Heart right ventricle (tissue), 16 donors: Measurements from ENCODE around the gene IPO4. TPM values are rescaled to one million over a fixed set of nuclear protein-coding genes. Genes with fewer than 3 reads are reported as not detected.
A peak's percentile ranks its signal among the peaks of the same experiment; 100 is the strongest.

Experiments
- ATAC-seq, 8 donors: fragments of 200-7000 bp; cut with Tn5 transposase; one replicate each; pipeline ENCODE4 v1.9.1; 2020; ENCODE audit warnings: mild to moderate bottlenecking in 8 of 8, moderate library complexity in 8 of 8, moderate number of reproducible peaks in 1 of 8
- DNase-seq, 2 donors: peaks; one replicate each; pipeline ENCODE4 v3.0.0-alpha.2; 2020
- H3K27ac ChIP-seq, 10 donors: fragments of 200-600 bp; sonication (generic) in 2 of 10; one replicate each; pipeline versions ENCODE4 v1.5.0 to v1.8.0; 2020 to 2022; ENCODE audit warnings: mild to moderate bottlenecking in 3 of 10
- H3K27me3 ChIP-seq, 7 donors: fragments of 200-600 bp; one replicate each; pipeline ENCODE4 v1.8.0; 2021 to 2022; ENCODE audit warnings: mild to moderate bottlenecking in 2 of 7
- H3K36me3 ChIP-seq, 9 donors: fragments of 200-600 bp; sonication (generic) in 1 of 9; one replicate each; pipeline versions ENCODE4 v1.5.0 to v1.8.0; 2020 to 2022; ENCODE audit warnings: mild to moderate bottlenecking in 2 of 9
- H3K4me1 ChIP-seq, 9 donors: fragments of 200-600 bp; sonication (generic) in 1 of 9; one replicate each; pipeline versions ENCODE4 v1.5.0 to v1.8.0; 2020 to 2022; ENCODE audit warnings: mild to moderate bottlenecking in 4 of 9
- H3K4me3 ChIP-seq, 10 donors: fragments of 200-600 bp; sonication (generic) in 2 of 10; one replicate each; pipeline versions ENCODE4 v1.5.0 to v1.8.0; 2020 to 2022; ENCODE audit warnings: mild to moderate bottlenecking in 7 of 10, moderate library complexity in 2 of 10
- H3K9me3 ChIP-seq, 11 donors: fragments of 200-600 bp in 10 of 11; sonication (generic) in 2 of 11; one replicate each; pipeline versions ENCODE4 v1.5.0 to v1.8.0; 2013 to 2022; ENCODE audit warnings: mild to moderate bottlenecking in 2 of 11, control low read depth in 1 of 11, moderate library complexity in 1 of 11
- WGBS, 2 donors: extraction: QIAGEN DNeasy Blood & Tissue Kit; methylation state at CpG; one replicate each; pipeline ENCODE4 v1.1.7; 2013; ENCODE audit warnings: inconsistent platforms in 1 of 2; 5-methylcytosine and 5-hydroxymethylcytosine counted together
- intact Hi-C, 10 donors: fragments of 100-400 bp; cut with DNase I; formaldehyde crosslinking; loops; one replicate each; pipeline versions ENCODE4 v1.11.1 to v1.14.2; 2022
- microRNA-seq, 2 donors: library from miRNA; unstranded; fragments of <30 nt; microRNA quantifications; one replicate each; pipeline ENCODE4 v1.2.0, GENCODE V29; 2021
- polyA plus RNA-seq, 2 donors: library from polyadenylated mRNA; stranded (reverse); fragments of 200-250 nt; gene quantifications; one replicate each; pipeline ENCODE4 v1.2.3, GENCODE V29; 2013
- total RNA-seq, 10 donors: library from RNA; stranded (reverse); fragmentation: NEBNext Ultra II Directional in 3 of 10; extraction: Animal tissue kit (Norgen Biotek cat#: 25700) in 3 of 10; gene quantifications; one replicate each; pipeline versions ENCODE4 v1.2.1 to v1.2.4, GENCODE V29; 2021 to 2023
- TF ChIP-seq, protein P1 (sequence below), 9 donors: fragments of 200-600 bp; sonication (generic) in 2 of 9; IDR thresholded peaks; one replicate each; pipeline versions ENCODE4 v1.5.0 to v1.8.0; 2021 to 2022; ENCODE audit warnings: antibody characterized with exemption in 9 of 9, mild to moderate bottlenecking in 5 of 9, moderate library complexity in 1 of 9
- donor health status: Arrhythmogenic right ventricular cardiomyopathy.
- donor health status: ischemic (EF 13 %, LVEDD 7.1; RV severe dilation, severe dysfunction).
- donor health status: healthy with polysubstance abuse.
- donor health status: DM: no; HTN: yes; CAD: no.
- donor health status: DM: no; HTN: no; CAD: no.
- donor health status: ischemic (EF 25% LVEDD 6.9; RV normal size, moderate dysfunction).
- donor health status: ischemic (EF 25% LVEDD 5.7; RV mildly dilated, moderate dysfunction).
- donor health status: healthy.
- donor health status: DM: yes; HTN: yes; CAD: no.
- donor health status: Ischemic cardiomyopathy.
- donor health status: ischemic (EF 35%, LVEDD 5.7; RV mildly dilated, moderate dysfunction).
- donor health status: nonischemic (EF 11% LVEDD 7.7; RV severe dilation, severe dysfunction).
- donor health status: DM: yes; HTN: yes; CAD: no.
- donor health status: PGD.
- donor health status: ischemic (EF 29% LVEDD 5.4; RV normal size, mild dysfunction).
- donor health status: nonischemic (EF 23%, LVEDD 6.1; RV moderate dilation, normal function).

Gene IPO4
- total and polyA plus RNA-seq, 12 donors = 4.4 to 23.8 (median 12.6) TPM

DNA sequence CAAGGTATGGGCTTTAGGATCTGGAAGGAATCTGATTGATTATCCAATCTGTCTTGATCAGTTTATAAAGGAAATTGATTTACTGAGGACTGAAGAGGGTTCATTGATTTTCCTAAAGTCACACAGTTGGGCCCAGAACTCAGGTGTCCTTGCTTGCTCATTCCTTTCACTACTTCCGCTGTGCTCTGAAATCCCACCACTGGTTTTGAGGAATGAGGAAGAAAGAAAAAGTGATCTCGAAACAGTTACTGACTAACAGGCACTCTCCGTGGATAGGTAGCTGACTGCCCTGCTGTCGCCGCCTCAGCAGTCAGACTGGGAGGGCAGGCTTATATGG is 58.3 kb downstream of the IPO4 start, which contains the start of gene FITM1:
Gene FITM1, plus strand, starts transcription at position 280 of the 337 bp plus-strand sequence. CDS start 905 bp downstream, outside the sequence.
- WGBS, 2 donors = 77 to 83% methylated on average over 5 of the region's 5 CpGs
- intact Hi-C loops = loop anchor here in 2 of 10 donors (2.0 kb wide), 1 partner anchor 16 kb away; the partner anchor contains the start of genes DCAF11 (in 2 of the 2) and NRL (in 2 of the 2)
- no peak for ATAC-seq
- H3K4me1 ChIP-seq = peaks cover 14 to 38% (median 24%) of the 10 kb centered on the region in 9 donors
- peak within 1 kb of the TSS in 9 of 10 donors; percentile 10 to 50 (median 41) for H3K4me3 ChIP-seq
- H3K27ac ChIP-seq = peak within 1 kb of the TSS; percentile 81 to 98 (median 94)
- no peaks in the 10 kb centered on the region for H3K36me3 ChIP-seq
- H3K27me3 ChIP-seq = no peaks in the 10 kb centered on the region
- no peak for DNase-seq
- no peaks in the 10 kb centered on the region for H3K9me3 ChIP-seq
- TF ChIP-seq, protein P1, sequence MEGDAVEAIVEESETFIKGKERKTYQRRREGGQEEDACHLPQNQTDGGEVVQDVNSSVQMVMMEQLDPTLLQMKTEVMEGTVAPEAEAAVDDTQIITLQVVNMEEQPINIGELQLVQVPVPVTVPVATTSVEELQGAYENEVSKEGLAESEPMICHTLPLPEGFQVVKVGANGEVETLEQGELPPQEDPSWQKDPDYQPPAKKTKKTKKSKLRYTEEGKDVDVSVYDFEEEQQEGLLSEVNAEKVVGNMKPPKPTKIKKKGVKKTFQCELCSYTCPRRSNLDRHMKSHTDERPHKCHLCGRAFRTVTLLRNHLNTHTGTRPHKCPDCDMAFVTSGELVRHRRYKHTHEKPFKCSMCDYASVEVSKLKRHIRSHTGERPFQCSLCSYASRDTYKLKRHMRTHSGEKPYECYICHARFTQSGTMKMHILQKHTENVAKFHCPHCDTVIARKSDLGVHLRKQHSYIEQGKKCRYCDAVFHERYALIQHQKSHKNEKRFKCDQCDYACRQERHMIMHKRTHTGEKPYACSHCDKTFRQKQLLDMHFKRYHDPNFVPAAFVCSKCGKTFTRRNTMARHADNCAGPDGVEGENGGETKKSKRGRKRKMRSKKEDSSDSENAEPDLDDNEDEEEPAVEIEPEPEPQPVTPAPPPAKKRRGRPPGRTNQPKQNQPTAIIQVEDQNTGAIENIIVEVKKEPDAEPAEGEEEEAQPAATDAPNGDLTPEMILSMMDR (IDR thresholded peaks at IDR 0.05) = no peak

Small RNAs within 50 kb of the gene (microRNA-seq; reads per million reads assigned to microRNA genes)
- gene MIR7703 = 0 reads per million in 2 donors

Other genes with a start within 250 kb of the IPO4 start
Only the 30 nearest of the 34 such genes appear.
- 10 to 100 TPM; 22.9 to 38.0 (median 30.7) TPM for gene DHRS4L2, start 199.9 kb downstream of the IPO4 start, total RNA-seq
- gene DHRS4L2, start 199.9 kb downstream of the IPO4 start, polyA plus RNA-seq = 10 to 100 TPM; 25.5 to 52.4 TPM
- gene CARMIL3, start 136.8 kb downstream of the IPO4 start, total RNA-seq = under 1 TPM in 7 of 10 donors, not detected in 3; 0.06 to 0.31 (median 0.08) TPM
- gene CARMIL3, start 136.8 kb downstream of the IPO4 start, polyA plus RNA-seq = under 1 TPM; 0.13 to 0.44 TPM
- under 1 TPM in 4 of 10 donors, not detected in 6; 0.12 to 0.64 (median 0.41) TPM for gene CPNE6, start 117.3 kb downstream of the IPO4 start, total RNA-seq
- gene CPNE6, start 117.3 kb downstream of the IPO4 start, polyA plus RNA-seq = not detected
- 1 to 10 TPM in 9 of 10 donors, under 1 TPM in 1; 0.75 to 6.8 (median 2.6) TPM for gene PCK2, start 94.5 kb downstream of the IPO4 start, total RNA-seq
- 1 to 10 TPM; 2.5 to 7.3 TPM for gene PCK2, start 94.5 kb downstream of the IPO4 start, polyA plus RNA-seq
- 10 to 100 TPM; 62.2 to 99.7 (median 73.0) TPM for gene DCAF11, start 74.0 kb downstream of the IPO4 start, total RNA-seq
- 10 to 100 TPM; 19.7 to 72.7 TPM for gene DCAF11, start 74.0 kb downstream of the IPO4 start, polyA plus RNA-seq
- 1 to 10 TPM; 1.7 to 3.5 (median 2.2) TPM for gene NRL, start 73.9 kb downstream of the IPO4 start, total RNA-seq
- 1 to 10 TPM; 1.5 to 3.3 TPM for gene NRL, start 73.9 kb downstream of the IPO4 start, polyA plus RNA-seq
- 100 to 1,000 TPM; 105 to 176 (median 131) TPM for gene FITM1, start 58.2 kb downstream of the IPO4 start, total RNA-seq
- 100 to 1,000 TPM in 1 of 2 donors, 10 to 100 TPM in 1; 77.0 to 247 TPM for gene FITM1, start 58.2 kb downstream of the IPO4 start, polyA plus RNA-seq
- gene PSME1, start 52.6 kb downstream of the IPO4 start, total RNA-seq = 100 to 1,000 TPM in 5 of 10 donors, 10 to 100 TPM in 5; 84.3 to 341 (median 100.0) TPM
- gene PSME1, start 52.6 kb downstream of the IPO4 start, polyA plus RNA-seq = 100 to 1,000 TPM; 138 to 149 TPM
- gene EMC9, start 47.2 kb downstream of the IPO4 start, total RNA-seq = 10 to 100 TPM; 10.2 to 18.8 (median 13.3) TPM
- 10 to 100 TPM; 27.2 to 44.3 TPM for gene EMC9, start 47.2 kb downstream of the IPO4 start, polyA plus RNA-seq
- 100 to 1,000 TPM in 3 of 10 donors, 10 to 100 TPM in 7; 62.6 to 347 (median 85.0) TPM for gene PSME2, start 42.2 kb downstream of the IPO4 start, total RNA-seq
- gene PSME2, start 42.2 kb downstream of the IPO4 start, polyA plus RNA-seq = 100 to 1,000 TPM; 124 to 290 TPM
- gene RNF31, start 41.3 kb downstream of the IPO4 start, total RNA-seq = 10 to 100 TPM; 27.5 to 52.6 (median 34.8) TPM
- gene RNF31, start 41.3 kb downstream of the IPO4 start, polyA plus RNA-seq = 10 to 100 TPM; 39.4 to 92.9 TPM
- gene IRF9, start 27.6 kb downstream of the IPO4 start, total RNA-seq = 100 to 1,000 TPM in 1 of 10 donors, 10 to 100 TPM in 9; 17.7 to 147 (median 36.7) TPM
- 10 to 100 TPM; 28.2 to 64.1 TPM for gene IRF9, start 27.6 kb downstream of the IPO4 start, polyA plus RNA-seq
- gene REC8, start 16.7 kb downstream of the IPO4 start, total RNA-seq = 1 to 10 TPM; 2.5 to 7.0 (median 4.3) TPM
- gene REC8, start 16.7 kb downstream of the IPO4 start, polyA plus RNA-seq = 10 to 100 TPM in 1 of 2 donors, 1 to 10 TPM in 1; 2.5 to 17.7 TPM
- 10 to 100 TPM; 14.2 to 31.3 (median 18.7) TPM for gene TM9SF1, start 6.6 kb upstream of the IPO4 start, total RNA-seq
- gene TM9SF1, start 6.6 kb upstream of the IPO4 start, polyA plus RNA-seq = 10 to 100 TPM; 10.8 to 36.4 TPM
- under 1 TPM in 1 of 10 donors, not detected in 9; 0.28 TPM for gene TSSK4, start 16.9 kb upstream of the IPO4 start, total RNA-seq
- gene TSSK4, start 16.9 kb upstream of the IPO4 start, polyA plus RNA-seq = under 1 TPM in 1 of 2 donors, not detected in 1; 0.22 TPM
- gene CHMP4A, start 24.7 kb upstream of the IPO4 start, total RNA-seq = 10 to 100 TPM; 23.4 to 35.3 (median 29.4) TPM
- gene CHMP4A, start 24.7 kb upstream of the IPO4 start, polyA plus RNA-seq = 10 to 100 TPM; 34.3 to 80.8 TPM
- 10 to 100 TPM; 13.9 to 22.9 (median 18.9) TPM for gene MDP1, start 27.2 kb upstream of the IPO4 start, total RNA-seq
- 10 to 100 TPM; 23.0 to 23.5 TPM for gene MDP1, start 27.2 kb upstream of the IPO4 start, polyA plus RNA-seq
- gene NEDD8, start 43.6 kb upstream of the IPO4 start, total RNA-seq = 100 to 1,000 TPM; 178 to 228 (median 199) TPM
- 100 to 1,000 TPM; 154 to 325 TPM for gene NEDD8, start 43.6 kb upstream of the IPO4 start, polyA plus RNA-seq
- gene GMPR2, start 44.1 kb upstream of the IPO4 start, total RNA-seq = 10 to 100 TPM; 28.6 to 46.9 (median 33.5) TPM
- gene GMPR2, start 44.1 kb upstream of the IPO4 start, polyA plus RNA-seq = 10 to 100 TPM; 26.4 to 27.3 TPM
- 10 to 100 TPM; 36.8 to 56.4 (median 40.5) TPM for gene TINF2, start 53.8 kb upstream of the IPO4 start, total RNA-seq
- gene TINF2, start 53.8 kb upstream of the IPO4 start, polyA plus RNA-seq = 10 to 100 TPM; 19.3 to 44.0 TPM
- gene TGM1, start 74.4 kb upstream of the IPO4 start, total RNA-seq = 1 to 10 TPM in 1 of 10 donors, under 1 TPM in 9; 0.17 to 2.2 (median 0.65) TPM
- gene TGM1, start 74.4 kb upstream of the IPO4 start, polyA plus RNA-seq = under 1 TPM; 0.51 to 0.87 TPM
- gene RABGGTA, start 82.8 kb upstream of the IPO4 start, total RNA-seq = 10 to 100 TPM; 17.4 to 30.0 (median 19.6) TPM
- gene RABGGTA, start 82.8 kb upstream of the IPO4 start, polyA plus RNA-seq = 10 to 100 TPM; 30.6 to 37.9 TPM
- 10 to 100 TPM in 4 of 10 donors, 1 to 10 TPM in 6; 6.9 to 11.1 (median 9.0) TPM for gene DHRS1, start 111.0 kb upstream of the IPO4 start, total RNA-seq
- gene DHRS1, start 111.0 kb upstream of the IPO4 start, polyA plus RNA-seq = 10 to 100 TPM in 1 of 2 donors, 1 to 10 TPM in 1; 8.5 to 11.6 TPM
- gene NOP9, start 111.0 kb upstream of the IPO4 start, total RNA-seq = 10 to 100 TPM; 22.0 to 31.9 (median 27.3) TPM
- 10 to 100 TPM; 10.7 to 10.8 TPM for gene NOP9, start 111.0 kb upstream of the IPO4 start, polyA plus RNA-seq
- 1 to 10 TPM; 1.9 to 6.0 (median 3.5) TPM for gene CIDEB, start 119.2 kb upstream of the IPO4 start, total RNA-seq
- gene CIDEB, start 119.2 kb upstream of the IPO4 start, polyA plus RNA-seq = 1 to 10 TPM; 4.3 to 4.8 TPM
- gene LTB4R2, start 121.3 kb upstream of the IPO4 start, total RNA-seq = 1 to 10 TPM in 7 of 10 donors, under 1 TPM in 3; 0.68 to 2.4 (median 1.3) TPM
- under 1 TPM; 0.51 to 0.90 TPM for gene LTB4R2, start 121.3 kb upstream of the IPO4 start, polyA plus RNA-seq
- 1 to 10 TPM in 7 of 10 donors, under 1 TPM in 3; 0.76 to 3.1 (median 1.8) TPM for gene LTB4R, start 122.7 kb upstream of the IPO4 start, total RNA-seq
- 1 to 10 TPM; 3.2 to 3.7 TPM for gene LTB4R, start 122.7 kb upstream of the IPO4 start, polyA plus RNA-seq
- gene ADCY4, start 146.3 kb upstream of the IPO4 start, total RNA-seq = 10 to 100 TPM; 17.4 to 37.0 (median 22.9) TPM
- gene ADCY4, start 146.3 kb upstream of the IPO4 start, polyA plus RNA-seq = 100 to 1,000 TPM in 1 of 2 donors, 10 to 100 TPM in 1; 23.1 to 104 TPM
- 1 to 10 TPM; 1.7 to 4.9 (median 3.5) TPM for gene RIPK3, start 151.2 kb upstream of the IPO4 start, total RNA-seq
- 1 to 10 TPM; 4.9 to 7.1 TPM for gene RIPK3, start 151.2 kb upstream of the IPO4 start, polyA plus RNA-seq
- gene NFATC4, start 179.4 kb upstream of the IPO4 start, total RNA-seq = 10 to 100 TPM in 4 of 10 donors, 1 to 10 TPM in 6; 3.0 to 42.0 (median 7.8) TPM
- 10 to 100 TPM; 28.7 to 69.2 TPM for gene NFATC4, start 179.4 kb upstream of the IPO4 start, polyA plus RNA-seq